Measurements from ENCODE around the gene ADCK2. TPM values are rescaled to one million over a fixed set of nuclear protein-coding genes. Genes with fewer than 3 reads are reported as not detected.
"Not testable (repeated sequence)": the region's sequence is repeated elsewhere in the genome, so short reads cannot be mapped to it uniquely, and the experiment has no call there.

ADCK2 gene
- polyA plus RNA-seq, 5 donors, result 13.3 to 19.5 (median 14.5) TPM

DNA sequence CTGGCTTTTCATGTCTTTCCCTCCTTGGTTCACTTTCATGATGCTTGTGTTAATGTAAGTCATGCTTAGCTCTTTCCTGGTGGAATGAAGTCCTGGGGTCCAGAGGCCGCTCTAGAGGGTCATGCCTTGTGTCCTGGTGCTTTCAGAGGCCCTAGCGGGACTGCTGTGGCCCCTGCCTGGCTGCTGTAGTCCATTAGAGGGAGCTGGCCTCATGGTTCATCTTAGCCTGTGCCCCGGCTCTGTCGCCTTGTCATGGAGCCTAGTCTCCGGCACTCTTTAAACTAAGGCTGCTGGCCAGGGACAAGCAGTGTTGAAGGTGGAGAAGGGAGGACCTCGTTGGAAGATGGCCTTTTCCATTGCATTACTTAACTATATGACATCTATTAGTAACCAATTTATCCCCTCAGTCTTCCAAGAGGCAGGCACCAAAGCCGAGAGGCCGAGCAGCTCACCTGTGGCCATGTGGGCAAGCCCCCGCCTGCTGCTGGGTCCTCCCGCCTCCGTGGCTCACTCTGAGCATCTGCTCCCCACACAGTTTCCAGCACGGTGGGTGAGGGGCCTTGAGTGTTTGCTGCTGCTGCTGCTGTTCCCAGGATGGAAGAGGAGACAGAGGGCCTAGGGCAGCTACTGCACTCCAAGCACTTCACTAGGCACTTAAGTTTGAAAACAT, 18.8 kb downstream of the ADCK2 start:
- DNase-seq, result no peak

DNA sequence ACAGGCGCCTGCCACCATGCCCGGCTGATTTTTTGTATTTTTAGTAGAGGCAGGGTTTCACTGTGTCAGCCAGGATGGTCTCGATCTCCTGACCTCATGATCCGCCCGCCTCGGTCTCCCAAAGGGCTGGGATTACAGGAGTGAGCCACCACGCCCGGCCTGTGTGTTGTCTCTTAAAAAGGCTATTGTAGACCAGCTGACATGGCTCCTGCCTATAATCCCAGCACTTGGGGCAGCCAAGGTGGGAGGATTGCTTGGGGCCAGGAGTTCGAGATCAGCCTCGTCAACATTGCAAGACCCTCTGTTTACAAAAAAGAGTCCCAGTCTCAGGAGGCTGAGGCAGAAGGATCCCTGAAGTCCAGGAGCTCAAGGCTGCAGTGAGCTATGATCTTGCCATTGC, 21.1 kb downstream of the ADCK2 start:
- not testable (repeated sequence) for DNase-seq

DNA sequence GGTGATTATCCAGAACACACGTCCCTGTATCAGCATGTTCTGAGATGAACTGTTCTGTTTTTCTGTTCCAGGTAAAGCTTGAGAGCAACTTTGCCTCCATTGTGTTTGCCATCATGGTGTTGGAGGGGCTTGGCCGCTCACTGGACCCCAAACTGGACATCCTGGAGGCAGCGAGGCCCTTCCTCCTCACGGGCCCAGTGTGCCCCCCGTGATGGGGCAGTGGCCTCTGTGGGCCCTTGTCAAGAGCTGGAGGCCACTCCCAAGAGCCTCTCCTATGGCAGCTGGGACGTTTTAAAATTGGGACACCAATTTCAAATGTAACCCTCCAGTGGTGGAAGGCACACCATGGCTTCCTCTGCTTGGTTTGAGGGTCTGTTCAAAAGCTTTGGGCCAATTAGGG, 21.8 kb downstream of the ADCK2 start:
- no peak for DNase-seq

DNA sequence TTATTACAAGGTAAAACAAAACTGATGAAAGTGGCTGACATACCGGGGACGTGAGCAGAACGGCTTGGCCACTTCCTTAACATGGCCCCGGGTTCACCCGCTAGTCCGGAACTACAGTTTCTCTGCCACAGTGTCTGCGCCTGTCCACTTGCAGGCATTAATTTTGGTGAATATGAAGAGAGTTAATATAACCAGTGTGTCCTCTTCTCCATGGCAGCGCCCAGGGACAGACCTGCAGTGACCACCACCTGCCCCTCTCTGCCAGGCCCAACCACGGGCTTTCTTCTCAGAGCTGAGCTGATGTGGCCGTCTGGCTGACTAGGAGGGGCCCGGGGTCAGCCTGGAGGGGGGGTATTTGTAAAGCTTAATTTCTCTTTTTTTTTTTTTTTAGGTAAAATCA, 22.6 kb downstream of the ADCK2 start:
- DNase-seq, result no peak

DNA sequence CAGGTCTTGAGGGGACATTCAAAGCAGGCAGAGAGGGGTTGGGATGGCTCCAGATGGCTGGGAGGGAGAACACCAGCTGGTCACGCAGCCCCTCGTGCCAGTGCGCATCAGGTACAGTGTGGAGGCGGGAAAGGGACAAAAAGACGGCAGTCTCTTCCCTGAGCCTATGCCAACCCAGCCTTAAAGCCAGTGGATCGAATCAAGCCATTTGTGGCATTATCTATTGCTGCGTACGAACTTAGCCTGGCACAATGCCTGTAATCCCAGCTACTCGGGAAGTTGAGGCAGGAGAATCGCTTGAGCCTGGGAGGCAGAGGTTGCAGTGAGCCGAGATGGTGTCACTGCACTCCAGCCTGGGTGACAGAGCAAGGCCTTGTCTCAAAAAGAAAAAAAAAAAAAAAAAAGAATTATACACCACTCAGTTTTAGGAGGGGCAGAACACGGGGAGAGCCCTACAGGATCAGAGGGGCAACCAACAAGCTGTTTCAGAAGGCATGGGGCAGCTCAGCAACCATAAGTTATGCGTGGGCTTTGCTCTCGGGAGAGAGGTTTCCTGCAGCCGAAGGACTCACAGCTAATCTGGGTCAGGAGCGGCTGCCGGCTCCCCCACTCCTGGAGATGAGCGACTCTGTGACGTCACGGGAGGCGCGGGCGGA, 23.4 kb downstream of the ADCK2 start:
- peak in 1 of 2 donors; percentile 94 for DNase-seq

DNA sequence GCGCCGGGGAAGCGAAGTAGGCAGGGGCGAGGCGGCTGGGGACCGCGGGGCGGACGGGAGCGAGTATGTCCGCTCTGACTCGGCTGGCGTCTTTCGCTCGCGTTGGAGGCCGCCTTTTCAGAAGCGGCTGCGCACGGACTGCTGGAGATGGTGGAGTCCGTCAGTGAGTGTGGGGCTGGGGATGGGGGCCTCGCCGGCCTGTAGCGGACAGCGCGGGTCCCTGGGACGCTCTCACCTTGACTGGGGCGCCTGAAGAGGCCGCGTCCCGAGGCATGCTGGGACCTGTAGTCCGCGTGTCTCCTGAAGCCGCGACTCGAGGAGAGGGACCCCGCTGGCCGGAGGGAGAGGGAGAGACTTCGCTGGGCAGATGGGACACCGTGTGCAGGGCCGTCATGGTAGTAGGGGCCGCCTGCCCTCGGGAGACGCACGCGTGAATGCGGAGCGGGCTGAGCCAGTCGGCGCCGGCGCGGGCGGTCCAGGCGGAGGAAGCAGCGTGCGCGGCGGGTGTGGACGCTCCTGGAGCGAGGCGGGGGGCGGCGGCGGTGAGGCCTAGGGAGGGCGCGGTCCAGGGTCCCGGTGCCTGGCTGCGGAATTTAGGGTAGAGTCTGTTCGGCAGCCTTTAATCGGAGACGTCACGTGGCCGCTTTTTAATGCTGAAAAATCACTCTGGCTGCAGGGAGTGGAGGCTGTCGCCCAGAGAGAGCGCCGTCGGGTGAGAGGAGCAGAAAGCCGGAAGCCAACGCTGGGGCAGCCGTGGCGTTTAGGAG, 24.1 kb downstream of the ADCK2 start, which contains the start of gene NDUFB2:
Gene NDUFB2 (plus strand): TSS at position 29 of the 767 bp plus-strand sequence. CDS start 37 bp downstream, at position 66.
- peak; percentile 92 to 93 for DNase-seq

DNA sequence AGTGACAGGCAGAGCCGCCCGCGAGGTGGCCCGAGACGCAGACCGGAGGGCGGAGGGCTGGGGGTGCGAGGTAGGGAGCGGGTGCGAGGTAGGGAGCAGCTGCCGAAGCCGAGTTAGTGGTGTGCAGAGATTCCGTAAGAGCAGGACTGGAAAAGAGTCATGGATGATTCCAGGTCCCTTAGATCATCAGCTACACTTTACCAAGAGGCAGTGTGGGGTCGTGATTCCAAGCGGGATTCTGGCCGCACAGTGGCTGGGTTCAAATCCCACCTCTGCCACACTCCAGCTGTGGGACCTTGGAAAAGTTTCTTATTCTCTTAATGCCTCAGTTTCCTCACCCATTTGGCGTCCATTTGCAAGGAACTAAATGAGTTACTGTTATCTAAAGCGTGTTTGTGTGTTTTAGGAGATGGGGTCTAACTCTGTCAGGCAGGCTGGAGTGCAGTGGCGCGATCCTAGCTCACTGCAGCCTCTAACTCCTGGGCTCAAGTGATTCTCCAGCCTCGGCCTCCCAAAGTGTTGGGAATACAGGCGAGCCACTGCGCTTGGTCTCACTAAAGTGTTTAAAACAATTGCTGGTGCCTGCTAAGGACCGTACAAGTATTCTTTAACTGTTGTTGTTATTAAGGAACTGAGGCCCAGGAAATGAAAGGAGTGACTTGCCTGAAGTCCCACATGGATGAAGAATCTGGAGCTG, 24.9 kb downstream of the ADCK2 start:
- no peak for DNase-seq

DNA sequence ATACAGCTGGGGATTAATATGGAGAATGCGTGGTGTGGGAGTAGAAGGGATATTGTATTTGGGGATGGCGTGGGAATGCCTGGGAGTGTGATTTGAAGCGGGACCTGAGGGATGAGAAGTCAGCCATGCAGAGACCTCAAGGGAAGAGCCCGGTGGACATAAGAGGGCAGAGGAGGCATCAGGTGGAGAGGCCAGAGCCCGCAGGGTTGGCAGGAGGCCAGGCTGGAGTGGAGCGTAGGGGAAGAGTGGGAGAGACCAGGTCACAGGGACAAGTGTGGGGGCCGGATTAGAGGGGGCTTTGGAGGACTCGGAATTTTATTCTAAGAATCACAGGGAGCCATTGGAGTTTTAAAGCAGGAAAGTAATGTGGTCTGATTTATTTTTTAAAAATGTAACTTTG, 25.7 kb downstream of the ADCK2 start:
- no peak for DNase-seq

DNA sequence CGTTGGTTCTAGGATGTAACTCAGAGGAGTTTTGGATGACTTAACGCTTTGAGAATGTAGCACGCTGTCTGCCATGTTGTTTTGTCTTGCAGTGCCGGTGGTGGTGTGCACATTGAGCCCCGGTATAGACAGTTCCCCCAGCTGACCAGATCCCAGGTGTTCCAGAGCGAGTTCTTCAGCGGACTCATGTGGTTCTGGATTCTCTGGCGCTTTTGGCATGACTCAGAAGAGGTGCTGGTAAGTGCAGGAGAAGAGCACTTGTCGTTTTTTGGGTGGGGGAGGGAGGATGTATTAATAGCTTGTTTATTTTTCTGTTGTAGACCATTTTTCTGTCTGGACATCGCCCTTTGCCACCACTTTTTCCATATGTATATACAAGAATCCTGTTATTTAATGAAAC, 30.0 kb downstream of the ADCK2 start:
- DNase-seq, result no peak

DNA sequence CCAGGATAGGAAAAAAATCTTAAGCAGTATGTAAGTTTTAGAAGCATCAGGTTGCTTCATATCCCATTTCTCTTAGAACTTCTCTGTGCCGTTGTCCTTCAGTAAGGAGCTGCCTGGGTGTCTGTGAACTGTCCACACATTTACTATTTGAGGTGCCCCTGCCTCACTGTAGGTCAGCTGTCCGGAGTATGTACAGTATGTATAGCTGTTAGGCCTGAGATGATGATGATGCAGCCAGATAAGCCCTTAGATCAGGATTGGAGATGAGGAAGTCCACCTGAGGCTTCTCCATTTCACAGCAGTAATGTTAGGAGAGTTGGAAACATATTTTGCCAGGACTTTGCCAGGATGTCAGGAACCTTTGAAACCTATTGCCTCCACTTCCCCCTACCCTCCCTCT, 31.5 kb downstream of the ADCK2 start:
- no peak for DNase-seq

DNA sequence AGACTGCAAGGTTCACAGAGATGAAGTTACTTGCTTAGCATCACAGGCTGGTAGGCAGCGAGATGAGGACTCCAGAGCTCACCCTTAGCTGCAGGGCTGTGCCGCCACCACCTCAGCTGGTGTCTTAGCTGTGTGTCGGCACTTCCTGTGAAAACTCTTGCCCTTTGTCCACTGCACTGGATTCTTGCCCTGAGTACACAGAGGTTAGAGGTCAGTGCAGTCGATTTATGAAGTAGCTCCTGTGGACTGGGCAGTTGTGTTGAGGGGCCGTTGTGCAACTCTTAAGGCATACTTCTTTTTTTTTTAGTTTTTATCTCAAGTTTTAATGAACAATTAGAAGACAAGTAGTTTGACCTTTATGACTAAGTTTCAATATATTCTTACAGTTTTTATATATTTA, 34.4 kb downstream of the ADCK2 start:
- DNase-seq, result no peak

DNA sequence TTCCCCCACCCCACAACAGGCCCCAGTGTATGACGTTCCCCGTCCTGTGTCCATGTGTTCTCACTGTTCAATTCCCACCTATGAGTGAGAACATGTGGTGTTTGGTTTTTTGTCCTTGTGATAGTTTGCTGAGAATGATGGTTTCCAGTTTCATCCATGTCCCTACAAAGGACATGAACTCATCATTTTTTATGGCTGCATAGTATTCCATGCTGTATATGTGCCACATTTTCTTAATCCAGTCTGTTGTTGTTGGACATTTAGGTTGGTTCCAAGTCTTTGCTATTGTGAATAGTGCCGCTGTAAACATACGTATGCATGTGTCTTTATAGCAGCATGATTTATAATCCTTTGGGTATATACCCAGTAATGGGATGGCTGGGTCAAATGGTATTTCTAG, 36.0 kb downstream of the ADCK2 start:
- DNase-seq, result not testable (repeated sequence)

DNA sequence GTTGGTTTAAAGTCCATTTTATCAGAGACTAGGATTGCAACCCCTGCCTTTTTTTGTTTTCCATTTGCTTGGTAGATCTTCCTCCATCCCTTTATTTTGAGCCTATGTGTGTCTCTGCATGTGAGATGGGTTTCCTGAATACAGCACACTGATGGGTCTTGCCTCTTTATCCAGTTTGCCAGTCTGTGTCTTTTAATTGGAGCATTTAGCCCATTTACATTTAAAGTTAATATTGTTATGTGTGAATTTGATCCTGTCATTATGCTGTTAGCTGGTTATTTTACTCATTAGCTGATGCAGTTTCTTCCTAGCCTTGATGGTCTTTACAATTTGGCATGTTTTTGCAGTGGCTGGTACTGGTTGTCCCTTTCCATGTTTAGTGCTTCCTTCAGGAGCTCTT, 39.6 kb downstream of the ADCK2 start:
- not testable (repeated sequence) for DNase-seq

DNA sequence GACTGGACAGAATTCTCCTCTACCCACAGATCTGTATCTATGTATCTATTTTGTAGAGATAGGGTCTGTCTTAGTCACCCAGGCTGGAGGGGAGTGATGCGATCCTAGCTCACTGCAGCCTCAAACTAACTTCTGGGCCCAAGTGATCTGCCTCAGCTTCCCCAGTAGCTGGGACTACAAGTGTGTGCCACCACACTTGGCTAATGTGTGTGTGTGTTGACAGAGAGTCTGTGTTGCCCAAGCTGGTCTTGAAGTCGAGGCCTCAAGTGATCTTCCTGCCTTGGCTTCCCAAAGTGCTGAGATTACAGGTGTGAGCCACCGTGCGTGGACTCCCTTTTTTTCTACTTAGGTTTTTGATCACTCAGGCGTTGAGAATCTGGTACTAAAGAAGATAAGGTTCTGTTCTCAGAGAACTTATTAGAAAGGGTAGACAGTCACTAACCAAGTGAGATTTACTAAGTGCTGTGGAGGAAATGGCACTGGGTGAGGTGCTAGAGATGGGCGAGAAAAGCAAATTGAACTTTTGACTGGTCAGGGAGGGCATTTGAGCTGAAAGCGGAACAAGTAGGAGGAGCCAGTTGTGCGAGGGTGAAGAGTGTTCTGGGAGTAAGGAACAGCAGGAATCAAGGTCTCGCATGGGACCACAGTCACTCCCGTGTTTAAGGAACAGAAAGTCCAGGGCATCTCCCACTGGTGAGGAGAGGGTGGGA, 41.7 kb downstream of the ADCK2 start:
- DNase-seq, result no peak

DNA sequence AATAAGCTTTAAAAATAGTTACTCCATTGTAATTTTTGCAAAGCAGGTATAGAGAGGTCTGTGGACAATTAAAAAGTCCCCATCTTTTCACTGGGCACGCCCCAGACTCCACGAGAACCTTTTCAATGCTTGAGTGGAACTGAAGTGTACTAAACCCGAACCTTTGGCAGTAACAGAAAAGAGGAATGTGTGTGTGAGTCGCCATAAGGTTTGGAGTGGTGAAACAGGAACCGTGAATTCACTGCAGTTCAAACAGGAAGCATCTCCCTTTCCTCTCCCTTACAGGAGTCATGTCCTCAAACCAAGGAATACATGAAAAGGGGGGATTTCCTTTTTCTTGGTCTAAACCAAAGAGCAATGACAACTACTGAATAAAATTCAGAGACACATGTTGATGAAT, 47.0 kb downstream of the ADCK2 start:
- peak in 1 of 2 donors; percentile 30 for DNase-seq

DNA sequence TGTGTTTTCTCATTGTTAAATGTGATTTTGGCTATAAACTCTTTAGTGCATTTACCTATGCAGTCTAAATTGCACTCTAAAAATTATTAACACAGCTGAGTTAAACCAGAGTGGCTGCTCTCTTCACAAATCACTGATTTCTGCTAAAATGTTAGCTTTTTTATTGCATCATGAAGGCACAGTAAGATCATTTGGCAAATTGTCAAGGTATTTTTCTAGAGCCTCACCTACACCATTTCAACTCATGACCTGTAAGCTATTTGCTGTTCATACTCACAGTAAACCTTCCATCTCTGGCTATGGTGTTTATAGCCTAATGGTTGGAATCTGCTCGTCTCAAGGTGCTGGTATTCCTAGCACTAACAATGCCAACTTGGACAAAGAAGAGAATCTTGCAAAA, 49.5 kb downstream of the ADCK2 start:
- peak in 1 of 2 donors; percentile 16 for DNase-seq

DNA sequence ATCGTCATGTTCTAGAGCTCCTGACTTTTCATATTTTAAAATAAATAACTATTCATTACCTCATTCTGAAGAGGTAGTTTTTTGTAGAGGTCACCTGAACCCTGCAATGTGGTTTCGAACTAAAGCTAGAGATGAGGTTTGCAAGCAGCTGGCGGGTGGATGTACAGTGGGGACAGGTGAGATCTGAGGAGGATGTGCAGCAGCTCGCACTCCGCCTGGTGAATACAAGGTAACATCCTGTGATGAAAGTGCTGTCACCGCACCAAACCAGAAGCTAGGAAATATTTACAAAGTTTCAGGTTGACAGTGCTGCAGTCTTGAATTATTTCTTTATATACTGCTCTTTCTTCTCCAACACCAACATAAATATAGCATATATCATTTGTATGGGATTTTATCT, 50.3 kb downstream of the ADCK2 start:
- no peak for DNase-seq

DNA sequence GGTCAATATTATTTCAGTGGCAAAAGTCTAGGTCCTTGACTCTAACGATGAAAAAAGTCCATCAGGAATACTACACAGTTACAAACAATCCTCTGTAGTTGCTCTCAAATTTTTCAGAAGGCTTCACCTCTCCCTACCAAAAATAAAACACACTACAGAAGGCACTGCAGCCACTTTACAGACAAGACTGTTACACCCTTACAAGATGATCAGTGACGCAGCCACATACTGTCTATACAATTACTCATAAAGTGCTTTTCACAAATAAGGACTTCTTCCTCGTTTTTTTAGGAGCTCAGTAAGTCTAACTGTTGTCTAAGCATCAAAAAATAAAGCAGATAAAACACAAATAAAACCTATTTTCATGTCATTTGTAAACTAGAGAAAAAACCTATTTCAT, 50.8 kb downstream of the ADCK2 start:
- DNase-seq, result no peak

DNA sequence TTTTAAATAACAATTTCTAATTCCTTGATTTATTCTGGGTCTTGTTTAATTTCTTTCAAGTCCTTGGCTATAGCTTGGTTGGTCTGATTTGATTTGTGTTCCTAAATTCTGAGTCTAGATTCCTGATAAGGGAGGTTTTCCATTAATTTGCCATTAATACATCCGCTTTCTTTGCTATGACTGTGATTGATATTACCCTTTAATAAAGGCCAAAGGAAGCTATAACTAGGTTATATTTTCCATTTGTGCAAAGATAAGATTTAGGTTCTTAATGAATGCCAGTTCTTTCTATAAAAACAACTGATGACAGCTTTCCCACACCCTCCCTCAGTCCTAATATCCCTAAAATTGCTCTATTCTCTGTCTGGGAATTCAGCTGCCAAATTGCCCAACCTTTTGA, 52.0 kb downstream of the ADCK2 start:
- no peak for DNase-seq

DNA sequence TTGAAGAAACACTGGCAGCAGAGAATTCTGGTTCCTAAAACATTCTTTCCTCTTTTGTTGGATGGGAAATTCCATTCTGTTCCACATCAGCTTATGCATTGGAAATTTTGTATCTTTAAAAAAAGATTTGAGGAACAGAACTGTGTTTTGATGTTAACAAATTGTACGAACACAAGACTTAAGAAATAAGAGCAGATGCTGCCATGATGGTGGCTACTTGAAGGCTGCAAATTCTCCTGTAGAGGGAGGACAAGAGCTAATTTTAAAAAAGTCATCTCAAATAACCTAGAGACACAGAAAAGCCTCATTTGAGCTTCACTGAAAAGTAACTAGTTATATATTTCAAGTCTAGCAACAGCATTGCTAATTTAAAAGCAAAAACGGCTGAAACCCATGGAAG, 53.5 kb downstream of the ADCK2 start:
- no peak for DNase-seq

DNA sequence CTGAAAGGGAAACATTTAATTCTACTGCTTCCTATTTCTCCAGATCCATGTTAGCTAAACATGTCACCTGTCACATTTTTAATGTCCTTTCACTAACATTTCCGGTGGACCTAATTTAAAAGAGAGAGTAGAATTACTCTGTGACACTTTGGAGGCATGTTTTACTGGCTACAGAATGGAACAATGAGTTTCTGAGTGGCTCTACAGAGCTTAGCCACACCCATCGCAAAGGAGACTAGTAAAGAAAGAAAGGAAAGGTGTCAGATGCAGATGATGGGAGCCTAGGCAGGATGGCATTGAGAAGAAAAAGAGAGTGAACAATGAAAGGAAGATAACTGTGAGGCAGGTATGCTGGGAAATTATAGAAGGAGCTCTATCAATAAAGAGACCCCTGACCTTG, 59.7 kb downstream of the ADCK2 start:
- DNase-seq, result no peak

DNA sequence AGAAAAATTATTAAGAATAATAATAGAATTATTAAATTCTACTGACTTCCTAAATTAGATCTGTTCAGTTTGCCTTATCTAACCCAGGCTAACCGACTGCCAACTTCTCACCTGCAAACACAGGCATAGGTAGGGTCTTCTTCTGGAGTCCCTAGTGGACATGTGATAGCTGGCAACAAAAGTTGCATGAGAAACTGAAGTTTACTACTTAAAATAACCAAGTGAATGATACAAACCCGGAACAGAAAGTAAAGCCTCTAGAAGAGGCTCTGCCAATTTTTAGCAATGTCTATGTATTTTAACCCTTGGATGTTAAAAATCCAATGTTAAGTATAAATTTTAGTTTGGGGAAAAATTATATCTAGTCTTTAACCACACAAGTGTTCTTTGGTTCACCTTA, 61.4 kb downstream of the ADCK2 start:
- no peak for DNase-seq
